HG02852 (cell line): ENCODE measurements around the gene EIF2B5.
"Not testable (repeated sequence)": the region's sequence is repeated elsewhere in the genome, so short reads cannot be mapped to it uniquely, and the experiment has no call there.

Experiments
- ATAC-seq: cut with Tn5 transposase; IDR thresholded peaks from one replicate; pipeline ENCODE4 v1.9.1; 2021; ENCODE audit warnings: mild to moderate bottlenecking, moderate library complexity; ENCODE audit not compliant: unreplicated experiment

The EIF2B5 gene

DNA sequence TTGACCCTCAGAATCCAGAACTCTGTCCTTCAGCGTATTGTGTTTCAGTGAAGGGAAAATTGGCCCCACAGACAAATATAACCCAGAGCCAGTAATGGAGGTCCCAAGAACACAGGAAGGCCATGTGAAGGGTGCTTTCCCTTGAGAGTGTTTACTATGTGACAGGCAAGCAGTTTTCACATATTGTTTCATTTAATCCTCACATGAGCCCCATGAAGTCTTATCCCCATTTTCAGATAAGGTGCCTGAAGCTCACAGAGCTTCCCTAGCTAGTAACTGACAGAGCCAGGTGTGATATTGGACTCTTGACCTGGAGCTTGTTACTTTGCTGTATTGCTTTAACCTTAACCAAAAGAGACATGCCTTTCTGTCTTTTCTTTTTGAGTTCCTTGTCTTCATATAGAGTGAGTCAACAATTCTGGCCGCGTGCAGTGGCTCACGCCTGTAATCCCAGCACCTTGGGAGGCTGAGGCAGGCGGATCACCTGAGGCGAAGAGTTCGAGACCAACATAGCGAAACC lies 10.7 kb downstream of the EIF2B5 start:
- ATAC-seq = no peak

DNA sequence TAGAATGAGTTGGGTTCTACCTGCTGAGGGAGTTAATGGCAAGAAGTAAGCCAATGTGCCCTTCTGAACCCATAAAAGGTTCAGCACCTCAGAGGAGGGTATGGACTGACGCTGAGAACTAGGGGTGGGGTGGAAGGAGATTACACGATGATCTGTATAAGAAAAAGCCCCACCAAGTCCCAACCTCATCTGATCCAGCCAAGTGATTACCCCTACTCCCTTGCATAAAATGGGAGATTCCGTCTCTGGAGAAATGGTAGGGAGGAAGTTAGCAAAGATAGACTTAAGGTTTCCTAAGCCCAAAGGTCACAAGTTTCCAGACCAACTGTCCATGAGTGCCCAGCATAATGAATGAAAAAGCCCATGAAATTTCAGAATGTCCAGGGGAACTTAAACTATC lies 12.9 kb downstream of the EIF2B5 start:
- ATAC-seq = no peak

DNA sequence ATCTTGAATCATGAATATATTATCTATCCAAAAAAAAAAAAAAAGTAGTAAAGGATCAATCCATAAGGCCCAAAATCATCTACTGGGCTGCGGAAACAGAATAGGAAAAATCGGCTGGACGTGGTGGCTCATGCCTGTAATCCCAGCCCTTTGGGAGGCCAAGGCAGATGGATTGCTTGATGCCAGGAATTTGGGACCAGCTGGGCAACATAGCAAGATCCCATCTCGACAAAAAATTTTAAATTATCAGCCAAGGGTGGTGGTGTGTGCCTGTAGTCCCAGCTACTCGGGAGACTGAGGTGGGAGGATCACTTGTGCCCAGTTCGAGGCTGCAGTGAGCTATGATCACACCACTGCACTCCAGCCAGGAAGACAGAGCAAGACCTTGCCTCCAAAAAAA lies 14.0 kb downstream of the EIF2B5 start:
- ATAC-seq = no peak

DNA sequence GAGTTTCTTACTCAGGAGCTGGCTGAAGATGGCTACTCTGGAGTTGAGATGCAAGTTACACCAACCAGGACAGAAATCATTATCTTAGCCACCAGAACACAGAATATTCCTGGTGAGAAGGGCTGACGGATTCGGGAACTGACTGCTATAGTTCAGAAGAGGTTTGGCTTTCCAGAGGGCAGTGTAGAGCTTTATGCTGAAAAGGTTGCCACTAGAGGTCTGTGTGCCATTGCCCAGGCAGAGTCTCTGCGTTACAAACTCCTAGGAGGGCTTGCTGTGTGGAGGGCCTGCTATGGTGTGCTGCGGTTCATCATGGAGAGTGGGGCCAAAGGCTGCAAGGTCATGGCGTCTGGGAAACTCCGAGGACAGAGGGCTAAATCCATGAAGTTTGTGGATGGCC lies 14.6 kb downstream of the EIF2B5 start:
- not testable (repeated sequence) for ATAC-seq

DNA sequence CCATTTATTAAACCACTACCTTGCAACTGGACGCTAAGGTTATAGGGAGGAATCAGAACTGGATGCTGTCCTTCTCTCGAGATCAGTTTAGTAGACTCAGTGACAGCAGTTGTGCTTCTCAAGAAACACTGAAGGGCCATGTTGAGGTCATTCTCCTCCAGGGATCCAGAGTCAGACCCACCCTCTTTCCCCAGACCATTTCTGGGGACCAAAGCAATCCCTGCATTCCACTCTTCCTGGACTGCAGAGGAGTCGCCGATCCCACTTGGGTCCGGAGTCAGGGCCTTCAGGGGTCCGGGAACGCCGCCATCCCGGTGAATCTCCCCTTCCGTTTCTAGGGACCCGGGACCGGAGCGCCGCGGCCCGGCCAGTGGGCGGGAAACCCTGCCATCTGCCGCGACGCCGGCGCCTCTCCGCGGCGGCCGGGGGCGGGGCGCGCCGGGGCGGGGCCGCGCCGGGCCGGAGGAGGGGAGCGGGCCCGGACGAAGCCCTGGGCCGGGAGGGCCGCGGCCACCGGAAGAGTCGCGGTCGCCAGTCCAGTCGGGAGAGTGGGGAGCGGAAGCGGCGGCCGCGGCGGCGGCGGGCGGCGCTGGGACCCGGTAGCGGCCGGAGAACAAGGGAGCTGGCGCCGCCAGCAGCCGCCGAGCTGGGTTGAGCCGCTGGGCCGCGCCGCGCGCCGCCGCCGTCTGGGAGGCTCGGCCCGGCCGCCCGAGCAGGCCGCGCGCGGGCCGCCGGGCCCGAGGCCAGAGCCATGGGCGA lies 19.9 kb downstream of the EIF2B5 start, which contains the start of gene DVL3:
DVL3 (plus strand) TSS at position 493 of the 759 bp plus-strand sequence; CDS start at position 752, 259 bp downstream.
- ATAC-seq = peak; percentile 82

DNA sequence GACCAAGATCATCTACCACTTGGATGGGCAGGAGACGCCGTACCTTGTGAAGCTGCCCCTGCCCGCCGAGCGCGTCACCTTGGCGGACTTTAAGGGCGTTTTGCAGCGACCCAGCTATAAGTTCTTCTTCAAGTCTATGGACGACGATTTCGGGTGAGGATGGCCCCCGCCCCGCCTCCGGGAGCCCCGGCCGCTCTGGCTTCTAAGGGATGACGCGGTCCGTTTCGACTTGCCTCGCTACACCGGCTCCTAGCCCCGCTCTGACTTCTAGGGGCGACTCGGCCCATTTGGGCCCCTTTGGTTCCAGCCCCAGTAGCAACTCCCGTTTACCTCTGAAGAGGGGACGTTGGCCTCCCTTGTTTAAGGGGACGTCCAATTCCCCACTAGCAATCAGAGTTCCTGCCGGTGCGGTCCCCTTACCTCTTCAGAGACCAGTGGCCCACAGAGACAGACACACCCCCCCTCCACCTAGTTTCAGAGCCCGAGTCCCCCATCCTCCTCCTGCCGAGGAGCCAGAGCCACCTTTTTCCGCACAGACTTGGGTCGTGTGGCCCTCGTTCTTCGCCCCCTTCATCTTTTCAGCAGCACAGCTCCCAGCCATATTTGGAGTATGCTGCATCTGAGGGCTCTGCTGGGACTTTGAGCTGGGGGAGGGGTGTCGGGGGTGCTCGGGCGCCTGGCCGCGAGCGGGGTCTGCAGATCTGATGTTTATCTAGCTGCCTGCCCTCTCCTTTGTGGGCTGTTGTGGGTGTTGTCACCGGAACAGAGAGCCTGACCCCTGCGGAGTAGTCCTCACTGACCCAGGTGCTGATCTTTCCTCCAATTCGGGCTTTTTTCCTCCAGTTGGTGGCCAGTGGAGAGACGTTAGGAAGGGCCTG lies 20.7 kb downstream of the EIF2B5 start:
- ATAC-seq = peak; percentile 31

DNA sequence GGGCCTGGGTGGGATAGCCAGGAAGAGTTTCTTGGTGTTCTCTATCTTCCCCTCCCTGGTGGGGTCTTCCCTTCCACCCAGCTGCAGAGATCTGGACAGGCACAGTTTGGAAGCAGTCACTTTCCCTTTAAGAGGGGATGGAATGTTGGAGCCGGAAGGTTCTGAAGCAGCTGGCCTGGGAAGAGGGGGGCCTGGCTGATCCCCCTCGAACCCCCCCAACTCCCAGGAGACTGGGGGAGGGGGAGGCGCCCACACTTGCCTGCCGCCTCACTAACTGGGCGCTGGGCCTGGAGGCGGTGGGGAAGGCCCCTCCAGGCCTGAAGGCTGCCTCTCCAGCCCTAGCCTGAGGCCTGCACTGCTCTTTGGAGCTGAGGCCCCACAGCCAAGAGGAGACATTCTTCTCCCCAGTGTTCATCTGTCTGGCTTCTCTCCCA lies 21.4 kb downstream of the EIF2B5 start:
- ATAC-seq = no peak

DNA sequence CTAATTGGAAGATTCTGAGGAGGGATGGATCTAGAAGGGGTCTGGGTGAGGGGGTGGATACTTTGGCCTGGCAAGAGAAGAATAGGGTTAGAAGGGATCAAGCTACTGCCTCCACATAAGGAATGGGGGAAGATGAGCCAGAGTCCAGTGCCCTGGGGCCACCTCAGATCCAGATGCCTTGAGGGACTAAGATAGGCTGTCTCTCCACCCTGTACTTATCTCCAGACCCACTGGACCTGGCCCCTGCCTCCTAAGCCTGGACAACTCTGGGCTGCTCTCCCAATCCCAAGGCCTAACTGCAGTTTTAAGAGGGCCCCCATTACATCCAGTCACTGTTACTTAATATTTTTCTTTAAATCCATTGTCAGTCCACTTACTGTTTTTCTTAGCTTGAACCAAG lies 22.0 kb downstream of the EIF2B5 start:
- ATAC-seq = no peak

DNA sequence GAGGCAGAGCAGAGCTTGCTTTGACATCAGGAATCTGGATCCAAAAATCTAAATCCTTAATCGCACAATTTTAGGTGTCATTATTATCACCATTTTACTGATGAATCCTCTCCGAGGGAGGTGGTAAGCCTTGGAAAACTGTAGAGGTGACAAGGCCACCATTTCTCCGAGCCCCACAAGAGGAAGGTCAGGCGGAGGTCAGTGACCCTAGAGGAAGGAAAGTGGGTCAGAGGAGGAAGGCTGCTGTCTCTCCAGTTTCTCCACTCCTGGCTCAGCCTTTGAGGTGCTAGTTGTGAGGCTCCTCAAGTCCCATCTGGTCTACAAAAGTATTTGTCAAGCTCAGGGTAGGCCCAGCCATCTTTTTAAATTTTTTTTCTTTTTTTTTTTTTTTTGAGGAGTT lies 23.2 kb downstream of the EIF2B5 start:
- no peak for ATAC-seq

DNA sequence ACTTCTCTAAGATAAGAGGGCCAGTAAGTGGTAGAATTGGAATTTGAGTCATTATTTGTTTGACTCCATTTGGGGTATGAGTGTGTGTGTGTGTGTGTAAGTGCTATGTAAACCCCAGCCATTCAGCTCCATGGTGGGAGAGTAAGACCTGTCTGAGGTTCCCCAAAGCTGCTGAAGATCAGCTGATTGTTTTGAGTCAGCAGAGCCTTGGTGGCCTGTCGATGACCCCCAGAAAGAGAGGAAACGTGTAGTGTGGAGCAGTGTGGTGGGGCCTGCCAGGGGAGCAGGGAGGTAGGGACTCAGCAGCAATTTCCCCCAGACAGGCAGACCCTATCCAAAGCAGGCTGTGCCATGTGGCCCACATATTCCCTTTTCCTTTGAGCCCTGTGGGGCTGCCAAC lies 25.3 kb downstream of the EIF2B5 start:
- peak; percentile 35 for ATAC-seq

DNA sequence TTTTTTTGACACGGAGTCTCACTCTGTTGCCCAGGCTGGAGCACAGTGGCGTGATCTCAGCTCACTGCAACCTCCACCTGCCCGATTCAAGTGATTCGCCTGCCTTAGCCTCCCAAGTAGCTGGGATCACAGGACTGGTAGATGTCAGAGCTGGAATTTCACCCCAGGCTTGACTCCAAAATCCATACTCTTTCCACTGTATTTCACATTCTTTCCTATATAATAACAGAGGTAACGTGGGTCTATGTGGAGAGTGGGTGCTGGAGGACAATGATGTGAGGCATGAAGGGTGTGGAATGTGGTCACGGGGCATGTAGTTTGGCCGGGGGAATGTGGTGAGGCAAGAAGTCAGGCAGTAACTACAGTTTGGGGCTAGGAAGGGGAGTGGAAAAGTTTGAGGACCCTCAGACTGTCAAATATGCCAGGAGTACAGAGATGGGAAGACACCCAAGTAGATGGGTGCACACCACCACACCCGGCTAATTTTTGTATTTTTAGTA lies 27.5 kb downstream of the EIF2B5 start:
- not testable (repeated sequence) for ATAC-seq

DNA sequence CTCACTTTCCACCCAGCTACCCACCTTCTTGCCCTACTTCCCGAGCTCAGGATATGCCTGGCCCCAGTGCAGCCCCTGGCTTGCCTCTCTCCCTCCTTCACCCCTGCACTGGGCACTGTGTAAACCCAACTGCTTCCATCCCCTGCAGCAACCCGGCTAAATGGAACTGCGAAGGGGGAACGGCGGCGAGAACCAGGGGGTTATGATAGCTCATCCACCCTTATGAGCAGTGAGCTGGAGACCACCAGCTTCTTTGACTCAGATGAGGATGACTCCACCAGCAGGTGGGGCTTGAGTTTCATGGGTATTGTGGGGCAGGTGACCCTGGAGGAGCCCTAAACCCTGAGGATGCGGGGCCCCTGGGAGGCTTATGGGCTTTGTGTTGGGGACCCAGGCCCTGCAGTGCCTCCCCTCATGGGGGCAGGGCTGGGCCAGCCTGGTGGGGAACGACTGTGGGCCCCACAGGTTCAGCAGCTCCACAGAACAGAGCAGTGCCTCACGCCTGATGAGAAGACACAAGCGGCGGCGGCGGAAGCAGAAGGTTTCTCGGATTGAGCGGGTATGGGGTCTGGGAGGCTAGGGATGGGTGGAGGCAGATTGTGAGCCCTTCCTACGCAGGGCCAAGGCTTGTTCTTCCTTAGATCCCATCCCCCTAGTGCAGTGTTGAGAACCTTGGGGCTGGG lies 29.6 kb downstream of the EIF2B5 start:
- ATAC-seq = no peak

DNA sequence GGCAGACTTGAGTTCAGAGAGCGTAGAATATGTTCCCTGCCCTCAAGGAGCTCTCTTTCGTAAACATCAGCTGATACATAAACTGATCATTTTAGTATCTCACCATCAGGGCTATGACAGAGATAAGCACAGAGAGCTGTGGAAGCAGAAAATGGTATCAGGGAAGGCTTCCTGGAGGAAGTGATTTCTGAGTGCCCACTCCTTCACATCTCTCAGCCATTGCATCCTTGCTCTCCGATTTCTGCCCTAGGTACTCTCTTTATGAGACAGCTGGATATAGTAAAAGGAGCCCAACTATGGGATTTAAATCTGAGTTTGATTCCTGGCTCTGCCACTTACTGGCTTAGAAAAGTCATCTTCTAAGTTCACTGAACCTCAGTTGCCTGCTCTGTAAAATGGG lies 30.4 kb downstream of the EIF2B5 start:
- no peak for ATAC-seq

DNA sequence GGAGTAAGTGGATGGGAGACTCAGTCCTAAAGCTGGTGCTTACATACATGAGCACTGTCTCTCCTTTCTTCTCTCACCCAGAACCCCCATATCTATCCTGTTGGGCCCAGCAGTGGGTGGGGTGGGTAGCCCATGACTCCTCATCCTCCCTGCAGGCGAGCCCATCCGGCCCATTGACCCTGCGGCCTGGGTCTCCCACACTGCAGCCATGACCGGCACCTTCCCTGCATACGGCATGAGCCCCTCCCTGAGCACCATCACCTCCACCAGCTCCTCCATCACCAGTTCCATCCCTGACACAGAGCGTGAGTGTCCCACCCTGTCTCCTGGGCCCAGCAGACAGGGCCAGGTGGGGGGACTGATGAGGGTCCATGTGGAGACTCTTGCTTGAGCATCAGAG lies 31.5 kb downstream of the EIF2B5 start:
- ATAC-seq = no peak

DNA sequence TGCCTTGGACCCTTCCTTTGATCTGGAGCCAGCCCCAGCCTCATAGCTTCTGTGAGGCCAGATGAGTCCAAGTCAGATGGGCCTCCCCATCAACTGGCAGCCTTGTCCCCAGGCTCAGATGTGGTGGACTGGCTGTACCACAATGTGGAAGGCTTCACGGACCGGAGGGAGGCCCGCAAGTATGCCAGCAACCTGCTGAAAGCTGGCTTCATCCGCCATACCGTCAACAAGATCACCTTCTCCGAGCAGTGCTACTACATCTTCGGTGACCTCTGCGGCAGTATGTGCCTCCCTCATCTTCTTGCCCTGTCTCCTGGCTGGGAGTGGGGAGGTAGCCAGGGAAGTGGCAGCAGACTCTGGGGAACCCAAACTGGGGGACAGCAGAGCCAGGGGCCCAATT lies 32.6 kb downstream of the EIF2B5 start:
- ATAC-seq = no peak

DNA sequence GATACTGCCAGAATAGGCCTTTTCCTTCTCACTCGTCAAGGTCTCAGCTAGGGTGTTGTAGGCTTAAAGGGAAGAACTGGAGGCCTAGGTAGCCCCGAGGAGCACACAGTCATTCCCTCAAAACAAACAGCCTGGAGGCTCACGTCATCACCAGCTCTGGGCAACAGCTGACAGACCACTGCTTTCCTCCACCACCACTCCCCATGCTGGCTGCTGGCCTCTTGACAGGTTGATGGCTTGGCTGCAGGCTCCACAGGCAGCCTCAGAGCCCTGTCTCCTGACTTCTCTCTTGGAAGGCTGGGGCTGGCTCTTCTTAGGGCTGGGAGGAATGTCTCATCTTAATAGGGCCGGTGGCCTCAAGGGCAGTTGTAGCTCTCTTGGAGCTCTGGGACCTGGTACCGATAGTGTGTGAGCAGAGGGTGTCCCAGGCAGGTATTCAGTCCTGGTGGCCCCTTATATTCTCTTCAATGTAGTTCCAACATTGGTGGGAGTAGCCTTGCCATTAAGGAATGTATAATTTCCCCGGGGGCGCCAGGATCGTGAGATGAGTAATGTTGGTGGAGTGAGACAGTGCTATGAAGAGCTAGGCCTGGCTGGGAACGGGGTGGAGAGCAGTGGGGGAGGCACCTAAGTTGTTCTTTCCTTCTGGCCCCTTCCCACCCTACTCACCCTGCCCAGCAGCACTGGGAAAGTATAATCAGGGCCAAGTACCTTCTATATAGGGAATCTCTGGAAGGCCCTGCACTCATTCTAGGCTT lies 33.4 kb downstream of the EIF2B5 start:
- ATAC-seq = no peak

DNA sequence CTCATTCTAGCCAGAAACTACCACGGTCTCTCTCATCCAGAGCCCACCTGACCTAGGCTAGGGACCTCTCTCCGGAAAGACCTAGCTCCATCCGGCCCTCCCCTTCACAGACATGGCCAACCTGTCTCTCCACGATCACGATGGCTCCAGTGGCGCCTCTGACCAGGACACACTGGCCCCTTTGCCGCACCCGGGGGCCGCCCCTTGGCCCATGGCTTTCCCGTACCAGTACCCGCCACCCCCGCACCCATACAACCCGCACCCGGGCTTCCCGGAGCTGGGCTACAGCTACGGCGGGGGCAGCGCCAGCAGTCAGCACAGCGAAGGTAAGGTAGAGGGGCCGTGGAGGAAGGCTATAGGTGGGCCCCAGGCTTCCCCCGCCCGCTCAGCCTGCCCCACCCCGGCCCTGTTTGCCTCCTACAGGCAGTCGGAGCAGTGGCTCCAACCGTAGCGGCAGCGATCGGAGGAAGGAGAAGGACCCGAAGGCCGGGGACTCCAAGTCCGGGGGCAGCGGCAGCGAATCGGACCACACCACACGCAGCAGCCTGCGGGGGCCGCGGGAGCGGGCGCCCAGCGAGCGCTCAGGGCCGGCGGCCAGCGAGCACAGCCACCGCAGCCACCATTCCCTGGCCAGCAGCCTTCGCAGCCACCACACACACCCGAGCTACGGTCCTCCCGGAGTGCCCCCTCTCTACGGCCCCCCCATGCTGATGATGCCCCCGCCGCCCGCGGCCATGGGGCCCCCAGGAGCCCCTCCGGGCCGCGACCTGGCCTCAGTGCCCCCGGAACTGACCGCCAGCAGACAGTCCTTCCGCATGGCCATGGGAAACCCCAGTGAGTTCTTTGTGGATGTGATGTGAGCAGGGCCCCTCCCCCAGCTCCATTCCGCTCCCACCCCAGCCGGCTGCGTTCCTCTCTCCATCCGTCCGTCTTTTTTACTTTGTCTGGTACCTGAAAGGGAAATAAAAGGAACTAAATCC lies 35.0 kb downstream of the EIF2B5 start:
- ATAC-seq = no peak

DNA sequence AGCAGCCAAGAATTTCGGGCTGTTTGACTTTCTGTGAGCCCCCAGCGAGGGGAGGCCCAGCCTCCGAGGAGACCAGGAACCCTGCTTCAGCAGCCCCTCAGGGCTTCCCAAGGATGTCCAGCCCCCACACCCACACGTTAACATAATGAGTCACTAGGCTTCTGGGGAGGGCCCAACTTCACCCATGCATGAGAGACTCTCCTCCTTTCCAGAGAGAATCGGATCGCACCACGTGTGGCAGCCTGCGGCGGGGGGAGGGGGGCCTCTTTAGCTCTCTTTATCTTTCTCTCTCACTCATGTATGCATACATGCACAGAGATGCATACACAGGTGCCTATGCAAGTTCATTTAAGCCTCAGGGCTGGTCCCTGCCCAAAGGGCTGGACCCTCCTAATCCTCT lies 36.4 kb downstream of the EIF2B5 start:
- ATAC-seq = no peak
